Transverse colon (tissue), 4 donors: ENCODE data around the gene ACSF3.

Experiments
- EP300 ChIP-seq: sonication (generic); formaldehyde crosslinking; IDR thresholded peaks from one replicate; pipeline ENCODE4 v1.6.1; 2017; ENCODE audit warnings: antibody characterized with exemption, low read depth
- POLR2A ChIP-seq: fragments of 450-650 bp; IDR thresholded peaks from one replicate; pipeline ENCODE4 v1.6.1; 2016; ENCODE audit warnings: antibody characterized with exemption, mild to moderate bottlenecking, moderate library complexity
- POLR2AphosphoS5 ChIP-seq, 3 donors: sonication (generic); formaldehyde crosslinking; IDR thresholded peaks; one replicate each; pipeline ENCODE4 v1.6.1; 2016; ENCODE audit warnings: antibody characterized with exemption in 3 of 3
- TF ChIP-seq, protein P1 (sequence below), 5 experiments: fragments of 200-600 bp in 3 of 5; fragments of 450-650 bp in 2 of 5; sonication (generic) in 3 of 5; IDR thresholded peaks; 1 replicate in 2 of 5; 2 replicates in 3 of 5; pipeline ENCODE4 v1.5.1; 2016 to 2017; ENCODE audit warnings: antibody characterized with exemption in 5 of 5, inconsistent platforms in 3 of 5, mild to moderate bottlenecking in 2 of 5, moderate library complexity in 1 of 5

DNA sequence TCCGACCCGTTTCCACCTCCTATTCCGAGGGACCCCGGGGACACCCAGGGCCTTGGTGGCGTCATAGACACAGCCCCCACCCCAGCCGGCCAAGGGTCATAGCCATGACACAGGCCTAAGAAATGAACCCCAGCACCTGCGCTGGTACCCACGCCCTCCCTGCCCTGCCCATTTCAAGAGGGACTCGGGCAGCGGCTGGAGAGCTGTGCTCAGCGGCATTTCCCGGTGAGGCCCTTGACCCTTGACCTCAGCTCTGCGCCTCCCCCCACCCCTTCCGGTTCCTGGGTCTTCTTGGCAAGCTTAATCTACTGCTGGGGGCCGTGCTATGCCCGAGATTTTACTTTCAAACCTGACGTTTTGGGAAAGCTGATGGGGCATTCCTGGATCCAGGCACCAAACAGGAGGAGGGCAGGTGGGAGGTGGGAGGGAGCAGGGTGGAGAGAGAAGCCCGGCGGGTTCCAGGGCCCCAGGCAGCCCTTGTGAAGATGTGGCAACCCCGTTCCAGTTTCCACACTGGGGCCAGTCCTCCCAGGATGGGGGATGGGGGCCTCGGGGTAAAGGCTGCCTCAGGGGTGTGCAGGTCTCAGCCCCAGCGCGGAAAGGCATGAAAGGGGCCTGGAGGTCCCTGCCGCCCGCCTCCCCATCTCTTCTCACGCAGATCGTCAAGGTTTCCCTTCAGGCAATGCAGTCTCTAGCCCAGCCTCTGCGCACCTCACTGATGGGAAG, 106.6 kb downstream of the ACSF3 start, which contains the start of gene SLC22A31:
- no peak for TF ChIP-seq EP300
- TF ChIP-seq, protein P1, sequence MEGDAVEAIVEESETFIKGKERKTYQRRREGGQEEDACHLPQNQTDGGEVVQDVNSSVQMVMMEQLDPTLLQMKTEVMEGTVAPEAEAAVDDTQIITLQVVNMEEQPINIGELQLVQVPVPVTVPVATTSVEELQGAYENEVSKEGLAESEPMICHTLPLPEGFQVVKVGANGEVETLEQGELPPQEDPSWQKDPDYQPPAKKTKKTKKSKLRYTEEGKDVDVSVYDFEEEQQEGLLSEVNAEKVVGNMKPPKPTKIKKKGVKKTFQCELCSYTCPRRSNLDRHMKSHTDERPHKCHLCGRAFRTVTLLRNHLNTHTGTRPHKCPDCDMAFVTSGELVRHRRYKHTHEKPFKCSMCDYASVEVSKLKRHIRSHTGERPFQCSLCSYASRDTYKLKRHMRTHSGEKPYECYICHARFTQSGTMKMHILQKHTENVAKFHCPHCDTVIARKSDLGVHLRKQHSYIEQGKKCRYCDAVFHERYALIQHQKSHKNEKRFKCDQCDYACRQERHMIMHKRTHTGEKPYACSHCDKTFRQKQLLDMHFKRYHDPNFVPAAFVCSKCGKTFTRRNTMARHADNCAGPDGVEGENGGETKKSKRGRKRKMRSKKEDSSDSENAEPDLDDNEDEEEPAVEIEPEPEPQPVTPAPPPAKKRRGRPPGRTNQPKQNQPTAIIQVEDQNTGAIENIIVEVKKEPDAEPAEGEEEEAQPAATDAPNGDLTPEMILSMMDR (IDR thresholded peaks at IDR 0.05), result no peak
- no peak for TF ChIP-seq POLR2AphosphoS5 (IDR thresholded peaks at IDR 0.05)
- no peak for TF ChIP-seq POLR2A
